Measurements from ENCODE around the gene AGRP.

The AGRP gene

GRCh38 chr16:67447508-67448076 lies 35.8 kb downstream of the AGRP start:
- no peak for TF ChIP-seq GATA3 (IDR thresholded peaks at IDR 0.05; ENCODE audit: low read depth, low read length)
- TF ChIP-seq GATA2 (IDR thresholded peaks at IDR 0.05; ENCODE audit: low read depth, low read length), result no peak

GRCh38 chr16:67446968-67447507 lies 36.3 kb downstream of the AGRP start:
- TF ChIP-seq GATA2 (IDR thresholded peaks at IDR 0.05; ENCODE audit: low read depth, low read length) (no peak), GATA3 (IDR thresholded peaks at IDR 0.05; ENCODE audit: low read depth, low read length) (no peak)

GRCh38 chr16:67445913-67446907 lies 37.1 kb downstream of the AGRP start:
- no peak for TF ChIP-seq GATA2 (IDR thresholded peaks at IDR 0.05; ENCODE audit: low read depth, low read length)
- TF ChIP-seq GATA3 (IDR thresholded peaks at IDR 0.05; ENCODE audit: low read depth, low read length), result no peak

GRCh38 chr16:67445441-67445912 lies 37.9 kb downstream of the AGRP start:
- TF ChIP-seq GATA3 (IDR thresholded peaks at IDR 0.05; ENCODE audit: low read depth, low read length) (no peak), GATA2 (IDR thresholded peaks at IDR 0.05; ENCODE audit: low read depth, low read length) (no peak)

DNA sequence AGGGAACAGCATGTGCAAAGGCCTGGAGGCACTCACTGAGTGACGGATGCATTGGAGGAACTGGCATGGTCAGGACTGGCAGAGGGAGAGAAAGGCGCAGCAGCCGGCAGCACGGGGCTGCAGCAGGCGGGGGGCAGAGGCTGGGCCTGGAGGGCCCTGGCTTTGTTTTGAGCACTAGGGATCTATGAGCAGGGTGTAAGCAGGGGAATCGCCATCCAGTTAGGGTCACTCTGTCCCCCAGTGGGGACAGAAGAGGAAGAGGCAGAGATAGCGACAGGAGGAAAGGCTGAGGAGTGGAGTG lies 38.3 kb downstream of the AGRP start:
- TF ChIP-seq GATA2 (IDR thresholded peaks at IDR 0.05; ENCODE audit: low read depth, low read length) (no peak), GATA3 (IDR thresholded peaks at IDR 0.05; ENCODE audit: low read depth, low read length) (no peak)

- TF ChIP-seq GATA3 (IDR thresholded peaks at IDR 0.05; ENCODE audit: low read depth, low read length) (no peak), GATA2 (IDR thresholded peaks at IDR 0.05; ENCODE audit: low read depth, low read length) (no peak)
These were observed 38.9 kb downstream of the AGRP start for GRCh38 chr16:67444259-67445125.

GRCh38 chr16:67443265-67443664 lies 40.1 kb downstream of the AGRP start:
- no peak for TF ChIP-seq GATA3 (IDR thresholded peaks at IDR 0.05; ENCODE audit: low read depth, low read length)

GRCh38 chr16:67442581-67443255 lies 40.6 kb downstream of the AGRP start:
- TF ChIP-seq GATA3 (IDR thresholded peaks at IDR 0.05; ENCODE audit: low read depth, low read length) (no peak), GATA2 (IDR thresholded peaks at IDR 0.05; ENCODE audit: low read depth, low read length) (peak; percentile 53)

- no peak for TF ChIP-seq GATA2 (IDR thresholded peaks at IDR 0.05; ENCODE audit: low read depth, low read length)
- no peak for TF ChIP-seq GATA3 (IDR thresholded peaks at IDR 0.05; ENCODE audit: low read depth, low read length)
These were observed 41.4 kb downstream of the AGRP start for GRCh38 chr16:67441907-67442306.

DNA sequence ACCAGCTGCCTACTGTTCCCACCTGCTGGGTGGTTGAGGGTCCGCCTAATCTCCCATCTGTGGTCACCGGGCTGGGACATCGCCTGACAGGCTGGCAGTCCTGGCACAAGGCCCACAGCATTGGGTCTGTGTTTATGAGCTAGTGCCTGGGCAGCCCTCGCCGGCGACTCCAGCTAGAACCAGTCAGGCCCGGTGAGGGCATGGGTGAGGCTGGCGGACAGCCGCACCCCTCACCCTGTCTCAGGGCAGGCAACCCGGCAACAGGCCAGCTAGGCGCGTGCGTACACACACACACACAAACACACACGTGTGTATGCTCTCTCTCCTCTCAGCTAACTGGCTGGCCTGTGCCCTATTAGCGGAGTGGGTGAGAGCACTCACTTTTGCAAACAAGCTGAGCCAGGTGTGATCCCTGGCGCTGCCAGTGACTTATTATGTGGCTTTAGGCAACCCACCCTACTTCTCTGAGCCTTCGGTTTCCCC lies 42.0 kb downstream of the AGRP start:
- TF ChIP-seq GATA3 (IDR thresholded peaks at IDR 0.05; ENCODE audit: low read depth, low read length) (no peak), GATA2 (IDR thresholded peaks at IDR 0.05; ENCODE audit: low read depth, low read length) (no peak)

- TF ChIP-seq GATA3 (IDR thresholded peaks at IDR 0.05; ENCODE audit: low read depth, low read length), result no peak
- no peak for TF ChIP-seq GATA2 (IDR thresholded peaks at IDR 0.05; ENCODE audit: low read depth, low read length)
These were observed 44.4 kb downstream of the AGRP start for GRCh38 chr16:67438824-67439393.

GRCh38 chr16:67438098-67438791 lies 45.1 kb downstream of the AGRP start:
- TF ChIP-seq GATA3 (IDR thresholded peaks at IDR 0.05; ENCODE audit: low read depth, low read length) (no peak), GATA2 (IDR thresholded peaks at IDR 0.05; ENCODE audit: low read depth, low read length) (no peak)

Measured in SH-SY5Y (cell line).